ENCODE data around the gene CPLANE2.

- TF ChIP-seq CTCF (IDR thresholded peaks at IDR 0.05; ENCODE audit: insufficient read depth, low read depth, low read length) = no peak
- TF ChIP-seq EZH2 (IDR thresholded peaks at IDR 0.05; ENCODE audit: insufficient read depth, low read length) = no peak
Observed at GRCh38 chr1:16196874-16197273, 40.1 kb downstream of the CPLANE2 start.
